ENCODE measurements around the gene RPRD2.
"Not testable (repeated sequence)": the region's sequence is repeated elsewhere in the genome, so short reads cannot be mapped to it uniquely, and the experiment has no call there.

The RPRD2 gene

GRCh38 chr1:150363426-150364230 lies at the start of gene RPRD2:
Gene RPRD2 (plus strand): TSS chr1:150364147. CDS start chr1:150364715, 568 bp downstream.
- DNase-seq (ENCODE audit: low spot score), result peak; percentile 92

GRCh38 chr1:150314691-150315090 lies 49.3 kb upstream of the RPRD2 start:
- not testable (repeated sequence) for DNase-seq (ENCODE audit: low spot score)

- no peak for DNase-seq (ENCODE audit: low spot score)
Measured at GRCh38 chr1:150320667-150320978, 43.3 kb upstream of the RPRD2 start.

- no peak for DNase-seq (ENCODE audit: low spot score)
Measured at GRCh38 chr1:150321826-150322166, 42.2 kb upstream of the RPRD2 start.

- DNase-seq (ENCODE audit: low spot score), result no peak
Measured at GRCh38 chr1:150322310-150322709, 41.6 kb upstream of the RPRD2 start.

GRCh38 chr1:150332651-150333290 lies 31.2 kb upstream of the RPRD2 start:
- DNase-seq (ENCODE audit: low spot score), result no peak

- no peak for DNase-seq (ENCODE audit: low spot score)
Measured at GRCh38 chr1:150346316-150346715, 17.6 kb upstream of the RPRD2 start.

- DNase-seq (ENCODE audit: low spot score), result no peak
Measured at GRCh38 chr1:150352866-150353265, 11.1 kb upstream of the RPRD2 start.

GRCh38 chr1:150362721-150363425 lies 1.1 kb upstream of the RPRD2 start:
- DNase-seq (ENCODE audit: low spot score), result no peak

- no peak for DNase-seq (ENCODE audit: low spot score)
Measured at GRCh38 chr1:150364231-150365003, 470 bp downstream of the RPRD2 start.

- no peak for DNase-seq (ENCODE audit: low spot score)
Measured at GRCh38 chr1:150365941-150366340, 2.0 kb downstream of the RPRD2 start.

- DNase-seq (ENCODE audit: low spot score), result no peak
Measured at GRCh38 chr1:150366416-150367296, 2.7 kb downstream of the RPRD2 start.

GRCh38 chr1:150371110-150371509 lies 7.2 kb downstream of the RPRD2 start:
- DNase-seq (ENCODE audit: low spot score), result no peak

GRCh38 chr1:150372580-150372979 lies 8.6 kb downstream of the RPRD2 start:
- no peak for DNase-seq (ENCODE audit: low spot score)

GRCh38 chr1:150376110-150376509 lies 12.2 kb downstream of the RPRD2 start:
- no peak for DNase-seq (ENCODE audit: low spot score)

GRCh38 chr1:150383631-150384324 lies 19.8 kb downstream of the RPRD2 start:
- DNase-seq (ENCODE audit: low spot score), result no peak

- DNase-seq (ENCODE audit: low spot score), result no peak
Measured at GRCh38 chr1:150385537-150386445, 21.8 kb downstream of the RPRD2 start.

- DNase-seq (ENCODE audit: low spot score), result no peak
Measured at GRCh38 chr1:150386592-150386991, 22.6 kb downstream of the RPRD2 start.

- DNase-seq (ENCODE audit: low spot score), result no peak
Measured at GRCh38 chr1:150387200-150387599, 23.3 kb downstream of the RPRD2 start.

GRCh38 chr1:150388241-150388640 lies 24.3 kb downstream of the RPRD2 start:
- no peak for DNase-seq (ENCODE audit: low spot score)
